ENCODE measurements around the gene APRT. TPM values are rescaled to one million over a fixed set of nuclear protein-coding genes. Genes with fewer than 3 reads are reported as not detected.

APRT gene
- total RNA-seq, 1 donor from 2014 or later = 54.4 TPM

- Mint-ChIP-seq H3K9me3 (ENCODE audit: unreplicated experiment) (peaks cover 3% of the 10 kb centered on the region), H3K27me3 (ENCODE audit: unreplicated experiment) (peaks cover 7% of the 10 kb centered on the region), H3K4me1 (ENCODE audit: low read depth, unreplicated experiment) (peaks cover 2% of the 10 kb centered on the region), H3K27ac (ENCODE audit: unreplicated experiment) (no peak overlapping the region), H3K4me3 (ENCODE audit: unreplicated experiment) (no peak overlapping the region), H3K36me3 (ENCODE audit: unreplicated experiment) (no peaks in the 10 kb centered on the region)
- TF ChIP-seq CTCF (IDR thresholded peaks at IDR 0.05; ENCODE audit: partially characterized antibody, unreplicated experiment) = no peak
- no peak for DNase-seq
Measured at GRCh38 chr16:88842806-88843205, 31.1 kb upstream of the APRT start.

GRCh38 chr16:88842308-88842756, 30.6 kb upstream of the APRT start:
- no peak overlapping the region for H3K4me3 Mint-ChIP-seq (ENCODE audit: unreplicated experiment)
- peaks cover 2% of the 10 kb centered on the region for H3K4me1 Mint-ChIP-seq (ENCODE audit: low read depth, unreplicated experiment)
- H3K9me3 Mint-ChIP-seq (ENCODE audit: unreplicated experiment) = peaks cover 3% of the 10 kb centered on the region
- DNase-seq = no peak
- peak overlapping the region; percentile 62 for H3K27ac Mint-ChIP-seq (ENCODE audit: unreplicated experiment)
- no peak for TF ChIP-seq CTCF (IDR thresholded peaks at IDR 0.05; ENCODE audit: partially characterized antibody, unreplicated experiment)
- peaks cover 7% of the 10 kb centered on the region for H3K27me3 Mint-ChIP-seq (ENCODE audit: unreplicated experiment)
- no peaks in the 10 kb centered on the region for H3K36me3 Mint-ChIP-seq (ENCODE audit: unreplicated experiment)

GRCh38 chr16:88841521-88842307, 30.0 kb upstream of the APRT start:
- H3K36me3 Mint-ChIP-seq (ENCODE audit: unreplicated experiment) = no peaks in the 10 kb centered on the region
- peaks cover 3% of the 10 kb centered on the region for H3K9me3 Mint-ChIP-seq (ENCODE audit: unreplicated experiment)

GRCh38 chr16:88840600-88841215, 29.0 kb upstream of the APRT start:
- no peak overlapping the region for H3K27ac Mint-ChIP-seq (ENCODE audit: unreplicated experiment)
- no peak for DNase-seq
- no peaks in the 10 kb centered on the region for H3K36me3 Mint-ChIP-seq (ENCODE audit: unreplicated experiment)
- peaks cover 2% of the 10 kb centered on the region for H3K4me1 Mint-ChIP-seq (ENCODE audit: low read depth, unreplicated experiment)
- H3K27me3 Mint-ChIP-seq (ENCODE audit: unreplicated experiment) = peaks cover 7% of the 10 kb centered on the region
- TF ChIP-seq CTCF (IDR thresholded peaks at IDR 0.05; ENCODE audit: partially characterized antibody, unreplicated experiment) = no peak
- H3K9me3 Mint-ChIP-seq (ENCODE audit: unreplicated experiment) = peaks cover 3% of the 10 kb centered on the region
- H3K4me3 Mint-ChIP-seq (ENCODE audit: unreplicated experiment) = no peak overlapping the region

More at GRCh38 chr16:88841521-88842307, 30.0 kb upstream of the APRT start:
- TF ChIP-seq CTCF (IDR thresholded peaks at IDR 0.05; ENCODE audit: partially characterized antibody, unreplicated experiment) = no peak
- Mint-ChIP-seq H3K27ac (ENCODE audit: unreplicated experiment) (peak overlapping the region; percentile 62), H3K4me1 (ENCODE audit: low read depth, unreplicated experiment) (peaks cover 2% of the 10 kb centered on the region), H3K4me3 (ENCODE audit: unreplicated experiment) (no peak overlapping the region), H3K27me3 (ENCODE audit: unreplicated experiment) (peaks cover 7% of the 10 kb centered on the region)
- DNase-seq = no peak

Data from glutamatergic neuron (in vitro differentiated cells).